GM18907 (cell line): ENCODE results near the gene C12orf60.

ENCODE experiments used
- ATAC-seq: cut with Tn5 transposase; IDR thresholded peaks from one replicate; pipeline ENCODE4 v1.9.1; 2021; ENCODE audit warnings: mild to moderate bottlenecking, moderate library complexity; ENCODE audit not compliant: unreplicated experiment

The C12orf60 gene

DNA sequence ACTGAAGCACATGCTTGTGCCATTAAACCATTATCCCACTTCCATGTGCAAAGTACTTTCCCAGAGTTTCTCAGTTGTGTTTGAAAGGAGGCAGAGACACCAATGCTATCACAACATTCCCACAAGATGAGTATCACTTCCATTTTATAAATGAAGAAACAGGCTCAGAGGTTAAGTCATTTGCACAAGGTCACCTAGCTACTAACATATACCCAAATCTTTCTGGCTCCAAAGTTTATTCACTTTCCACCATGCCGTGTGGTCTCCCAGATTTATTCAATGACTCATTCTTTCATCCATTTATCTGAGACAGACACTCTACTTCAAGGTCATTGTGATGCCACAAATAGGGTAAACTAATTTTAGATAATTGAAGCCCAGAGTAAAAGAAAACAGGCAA, 30.5 kb downstream of the C12orf60 start:
- no peak for ATAC-seq

DNA sequence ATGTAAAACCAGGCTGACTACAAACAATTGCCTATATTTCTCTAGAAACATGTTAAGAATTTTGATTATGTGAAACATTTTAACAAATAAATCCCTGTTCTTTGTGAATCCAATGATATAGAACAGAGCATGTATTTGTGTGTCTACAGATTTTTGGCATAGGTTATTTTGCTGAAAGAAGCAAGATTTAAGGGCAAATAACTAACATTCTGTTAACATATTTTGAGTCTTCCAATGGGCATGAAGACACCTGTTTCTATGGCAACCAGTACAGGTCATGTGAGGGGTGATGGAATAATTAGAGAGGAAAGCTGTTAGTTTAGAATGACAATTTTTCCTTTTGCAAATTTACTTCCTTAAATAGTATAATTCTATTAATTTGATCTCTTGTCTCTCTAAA, 31.0 kb downstream of the C12orf60 start:
- ATAC-seq = no peak

GRCh38 chr12:14836336-14837210, 33.1 kb downstream of the C12orf60 start:
- no peak for ATAC-seq

- ATAC-seq = no peak
Observed at GRCh38 chr12:14839262-14839661, 35.8 kb downstream of the C12orf60 start.

- no peak for ATAC-seq
Observed at GRCh38 chr12:14840616-14841015, 37.1 kb downstream of the C12orf60 start.

DNA sequence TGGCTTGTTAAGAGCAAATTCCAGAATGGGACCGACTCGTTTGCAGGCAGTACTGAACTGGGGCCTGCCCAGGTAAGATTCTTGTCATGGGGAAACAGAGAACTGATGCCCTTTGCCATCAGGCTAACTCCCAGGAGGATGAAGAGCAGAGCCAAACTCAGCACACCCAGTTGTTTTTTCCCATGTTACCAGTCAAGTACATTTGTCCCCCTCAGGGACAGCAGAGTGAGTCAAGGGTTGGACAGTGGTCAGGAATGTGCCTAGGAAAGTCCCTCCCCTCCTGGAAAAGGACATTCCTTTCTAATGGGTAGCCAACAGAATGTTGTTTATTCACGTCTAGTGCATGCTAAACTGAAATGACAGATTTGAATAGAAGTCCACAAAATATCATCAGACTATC, 38.3 kb downstream of the C12orf60 start:
- ATAC-seq = no peak

DNA sequence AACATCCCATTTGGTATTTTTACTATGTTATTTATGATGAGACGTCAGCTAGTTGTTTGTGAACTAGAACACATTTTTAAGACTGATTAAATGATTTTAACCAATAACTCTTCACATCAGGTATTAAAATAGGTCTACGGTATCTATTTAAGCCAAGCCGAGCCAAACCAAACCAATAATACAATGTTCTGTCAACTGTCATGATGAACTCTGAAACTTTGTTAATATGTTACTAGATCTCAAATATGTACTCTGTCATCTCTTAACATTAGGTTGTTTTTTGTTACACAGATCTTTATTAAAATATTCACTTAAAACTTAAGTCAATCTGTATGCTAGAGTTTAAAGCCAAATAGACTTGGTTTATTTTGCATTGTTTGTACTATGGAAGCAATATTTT, 38.8 kb downstream of the C12orf60 start:
- ATAC-seq = no peak

- no peak for ATAC-seq
Observed at GRCh38 chr12:14843425-14843887, 40.0 kb downstream of the C12orf60 start, which contains the start of gene ART4. Gene ART4, minus strand, starts transcription at chr12:14843526. Its CDS starts 413 bp downstream, at chr12:14843113.

DNA sequence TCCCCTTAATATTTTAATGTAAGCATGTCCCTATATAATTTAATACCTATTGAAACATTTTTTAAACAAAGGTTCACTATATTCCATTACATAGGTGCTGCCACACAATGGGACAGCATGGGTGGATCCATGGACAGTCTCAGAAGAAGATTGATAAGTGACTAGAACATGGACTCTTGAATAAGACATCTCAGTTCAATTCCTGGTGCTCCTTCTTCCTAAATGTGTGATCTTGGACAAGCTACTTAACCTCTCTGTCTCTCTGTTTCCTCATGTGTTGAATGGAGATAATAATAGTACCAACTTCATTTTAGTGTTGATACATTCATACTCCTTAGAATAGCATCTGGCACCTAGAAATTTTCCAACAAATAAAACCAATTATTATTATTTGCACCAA, 40.9 kb downstream of the C12orf60 start:
- ATAC-seq = no peak

GRCh38 chr12:14845350-14845750, 41.9 kb downstream of the C12orf60 start:
- peak; percentile 60 for ATAC-seq

DNA sequence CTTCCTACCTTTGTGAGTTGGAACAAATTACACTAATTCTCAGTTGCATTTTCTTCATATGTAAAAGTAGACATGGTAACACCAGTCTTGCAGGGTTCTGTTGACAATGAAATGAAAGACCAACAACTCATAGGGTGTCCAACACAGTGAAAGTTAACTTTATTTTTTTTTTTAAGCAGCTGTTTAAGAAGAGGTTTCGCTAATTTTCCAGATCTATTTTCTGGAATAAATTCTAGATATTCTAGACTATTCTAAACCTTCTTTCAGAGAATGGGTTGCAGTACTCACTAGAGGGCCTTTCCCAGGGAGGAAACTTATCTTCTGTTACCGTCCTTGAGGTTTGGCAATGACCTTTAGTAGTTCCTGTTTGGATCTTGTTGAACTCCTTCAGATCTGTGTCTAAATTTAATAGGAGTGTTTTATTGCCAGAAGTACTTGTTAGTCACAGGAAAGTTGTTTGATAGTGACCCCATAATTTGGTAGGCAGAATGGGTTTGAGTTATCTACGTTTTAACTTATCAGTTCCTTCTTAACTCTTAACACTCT, 42.6 kb downstream of the C12orf60 start:
- ATAC-seq = no peak

GRCh38 chr12:14846876-14847580, 43.6 kb downstream of the C12orf60 start:
- no peak for ATAC-seq

DNA sequence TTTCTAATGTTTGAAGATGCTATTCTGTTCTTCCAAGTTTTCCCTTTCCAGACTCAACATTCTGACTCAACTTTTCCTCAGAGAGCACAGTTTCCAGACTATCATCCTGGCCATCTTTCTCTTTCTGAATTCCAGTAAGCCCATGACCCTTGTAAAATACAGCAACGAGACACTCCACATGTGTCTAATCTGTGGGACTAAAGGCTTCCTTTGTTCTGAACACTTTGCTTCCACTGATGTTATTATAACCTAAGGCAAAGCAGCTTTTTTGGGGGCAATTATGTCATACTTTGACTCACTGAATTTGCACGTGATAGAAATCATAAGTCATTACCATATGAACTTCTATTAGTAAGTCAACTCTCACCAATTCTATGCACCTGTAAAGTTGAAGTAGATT, 46.2 kb downstream of the C12orf60 start:
- no peak for ATAC-seq

DNA sequence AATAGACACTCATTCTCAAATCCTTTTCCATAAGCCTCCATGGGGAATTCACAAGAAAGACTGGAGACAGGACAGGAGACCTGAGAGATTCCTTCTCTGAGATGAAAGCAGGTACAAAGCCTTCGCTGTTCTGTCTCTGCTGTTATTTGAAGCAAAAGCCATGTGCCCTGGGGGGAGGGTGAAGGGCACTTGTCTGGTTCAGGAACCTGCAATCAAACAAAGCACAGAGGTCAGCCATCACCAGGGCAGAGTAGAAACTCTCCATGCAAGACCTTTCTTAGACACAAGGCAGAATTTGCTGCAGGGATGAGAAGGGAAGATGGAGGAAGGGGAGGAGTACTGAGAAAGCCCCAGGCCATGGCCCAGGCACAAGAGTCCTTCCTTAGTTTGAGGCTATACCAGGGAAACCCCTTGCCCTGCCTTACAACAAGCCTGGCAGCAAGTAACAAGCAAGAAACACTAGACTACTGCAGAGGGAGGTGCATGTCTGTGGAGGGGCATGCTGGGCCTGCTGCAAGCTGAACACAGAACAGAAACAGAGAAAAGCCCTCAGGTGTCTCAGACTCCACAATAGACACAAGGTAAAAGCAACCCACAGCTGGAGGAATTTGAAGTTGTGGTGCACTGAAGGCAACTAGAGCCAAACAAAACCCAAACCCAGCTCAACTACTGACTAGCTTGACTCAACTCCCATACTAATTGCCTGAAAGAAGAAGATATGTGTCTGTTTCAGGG, 47.6 kb downstream of the C12orf60 start:
- ATAC-seq = peak; percentile 76

GRCh38 chr12:14852880-14853279, 49.4 kb downstream of the C12orf60 start:
- no peak for ATAC-seq

DNA sequence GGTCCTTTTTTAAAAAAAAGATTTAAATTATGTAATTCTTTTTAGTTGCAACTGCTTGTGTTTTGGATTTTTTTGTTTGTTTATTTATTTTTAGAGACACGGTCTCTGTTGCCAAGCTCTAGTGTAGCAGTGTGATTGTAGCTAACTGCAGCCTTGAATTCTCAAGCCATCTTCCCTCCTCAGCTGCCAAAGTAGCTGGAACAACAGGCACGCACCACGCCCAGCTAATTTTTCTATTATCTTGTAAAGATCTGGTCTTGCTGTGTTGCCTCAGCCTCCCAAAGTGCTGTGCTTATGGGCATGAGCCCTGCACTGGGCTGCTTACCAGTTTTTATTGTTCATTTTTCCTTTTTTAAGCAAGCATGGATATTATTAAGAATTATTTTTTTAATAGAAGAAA, 50.5 kb downstream of the C12orf60 start:
- no peak for ATAC-seq

- ATAC-seq = no peak
Observed at GRCh38 chr12:14854586-14855183, 51.2 kb downstream of the C12orf60 start.

DNA sequence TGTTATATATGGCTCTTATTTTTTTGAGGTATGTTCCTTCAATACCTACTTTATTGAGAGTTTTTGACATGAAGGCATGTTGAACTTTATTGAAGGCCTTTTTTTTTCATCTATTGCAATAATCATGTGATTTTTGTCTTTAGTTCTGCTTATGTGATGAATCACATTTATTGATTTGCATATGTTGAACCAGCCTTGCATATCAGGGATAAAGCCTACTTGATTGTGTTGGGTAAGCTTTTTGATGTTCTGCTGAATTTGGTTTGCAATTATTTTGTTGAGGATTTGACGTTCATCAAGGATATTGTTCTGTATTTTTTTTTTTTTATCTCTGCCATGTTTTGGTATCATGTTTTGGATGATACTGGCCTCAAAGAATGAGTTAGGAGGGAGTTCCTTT, 55.0 kb downstream of the C12orf60 start:
- no peak for ATAC-seq

GRCh38 chr12:14860490-14860889, 57.0 kb downstream of the C12orf60 start:
- ATAC-seq = no peak

GRCh38 chr12:14868916-14869506, 65.5 kb downstream of the C12orf60 start:
- ATAC-seq = no peak
